SK-N-MC (cell line): Measurements from ENCODE around the gene LGALS7.

ENCODE experiments used
- EZH2 ChIP-seq: fragments of 200-600 bp; sonication (generic); IDR thresholded peaks from one replicate; pipeline ENCODE4 v1.6.1; 2017; ENCODE audit warnings: antibody characterized with exemption
- POLR2AphosphoS5 ChIP-seq: IDR thresholded peaks from 2 replicates; pipeline ENCODE4 v1.6.1; 2012; ENCODE audit warnings: mild to moderate bottlenecking, low read depth, low read length, borderline replicate concordance

DNA sequence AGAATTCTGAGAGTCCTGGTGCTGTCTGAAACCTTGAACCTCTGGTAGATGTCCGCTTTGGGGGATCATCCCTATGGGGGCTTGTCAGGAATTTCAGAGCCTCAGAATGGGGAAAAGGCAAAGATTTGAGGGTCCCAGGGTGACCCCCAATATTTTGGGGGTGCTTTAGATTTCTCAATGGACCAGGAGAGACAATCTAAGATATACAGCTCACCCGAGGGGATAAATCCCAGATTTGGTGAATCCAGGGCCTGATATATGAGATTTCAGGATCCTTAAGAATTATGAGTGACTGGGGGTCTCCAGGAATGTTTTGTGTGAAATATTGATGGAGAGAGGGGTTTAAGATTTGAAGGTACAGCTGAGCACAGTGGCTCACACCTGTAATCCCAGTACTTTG lies 32.4 kb downstream of the LGALS7 start:
- TF ChIP-seq POLR2AphosphoS5: no peak
- no peak for TF ChIP-seq EZH2
